B cell (primary cell): ENCODE measurements around the gene AREL1. TPM values are rescaled to one million over a fixed set of nuclear protein-coding genes. Genes with fewer than 3 reads are reported as not detected.
"Not testable (repeated sequence)": the region's sequence is repeated elsewhere in the genome, so short reads cannot be mapped to it uniquely, and the experiment has no call there.

Experiments used
- ATAC-seq: fragments of 200-7000 bp; cut with Tn5 transposase; one replicate; pipeline ENCODE4 v1.10.0; 2021; ENCODE audit warnings: low read depth, mild to moderate bottlenecking, moderate number of reproducible peaks, moderate library complexity
- CTCF ChIA-PET: fragments of 350-600 bp; sonication (Branson Sonifier 250); formaldehyde crosslinking; loops from one replicate; lab custom pipeline; 2021; ENCODE audit warnings: antibody characterized with exemption, inconsistent platforms; lab: Charles Lee
- POLR2A ChIA-PET: fragments of 350-600 bp; sonication (Branson Sonifier 250); formaldehyde crosslinking; loops from one replicate; lab custom pipeline; 2021; ENCODE audit warnings: antibody characterized with exemption; lab: Charles Lee
- DNase-seq: peaks from one replicate; pipeline ENCODE4 v3.0.0; 2013
- H2AFZ ChIP-seq: 2 replicates; pipeline ENCODE4 v1.6.1; 2012; ENCODE audit warnings: mild to moderate bottlenecking, low read depth, low read length; ENCODE audit not compliant: insufficient read depth, poor library complexity, severe bottlenecking
- H3K27ac ChIP-seq, 2 donors: 1 replicate in 1 of 2; 2 replicates in 1 of 2; pipeline ENCODE4 v1.5.1; 2012 to 2013; ENCODE audit warnings: low read length in 2 of 2, mild to moderate bottlenecking in 2 of 2, moderate library complexity in 1 of 2
- H3K27me3 ChIP-seq, 4 experiments: fragments of 200-600 bp in 1 of 4; sonication (generic) in 1 of 4; replicated peaks in 1 of 4; 1 replicate in 2 of 4; 2 replicates in 2 of 4; pipeline versions ENCODE4 v1.6.1 to v1.7.0; 2013 to 2016; ENCODE audit warnings: low read length in 3 of 4, mild to moderate bottlenecking in 2 of 4, mixed read lengths in 1 of 4, moderate library complexity in 1 of 4; ENCODE audit not compliant: insufficient read depth in 4 of 4, control insufficient read depth in 3 of 4; ENCODE audit errors: control extremely low read depth in 1 of 4
- H3K36me3 ChIP-seq, 2 experiments: replicated peaks in 1 of 2; 1 replicate in 1 of 2; 2 replicates in 1 of 2; pipeline versions ENCODE4 v1.6.1 to v1.7.1; 2013; ENCODE audit warnings: low read length in 1 of 2; ENCODE audit not compliant: insufficient read depth in 2 of 2, control insufficient read depth in 1 of 2; ENCODE audit errors: control extremely low read depth in 1 of 2, extremely low read depth in 1 of 2
- H3K4me1 ChIP-seq, 2 donors: fragments of 200-600 bp in 1 of 2; sonication (generic) in 1 of 2; 1 replicate in 1 of 2; 2 replicates in 1 of 2; pipeline versions ENCODE4 v1.5.1 to v1.6.1; 2013 to 2017; ENCODE audit warnings: low read length in 2 of 2; ENCODE audit not compliant: control insufficient read depth in 2 of 2, insufficient read depth in 2 of 2
- H3K4me2 ChIP-seq: replicated peaks from 2 replicates; pipeline ENCODE3; 2012; ENCODE audit warnings: mild to moderate bottlenecking, low read depth, low read length; ENCODE audit not compliant: poor library complexity, severe bottlenecking
- H3K4me3 ChIP-seq, 5 experiments: fragments of 200-600 bp in 1 of 5; sonication (generic) in 1 of 5; 1 replicate in 3 of 5; 2 replicates in 2 of 5; pipeline versions ENCODE4 v1.5.1 to v1.7.0; 2011 to 2016; ENCODE audit warnings: low read length in 4 of 5, mild to moderate bottlenecking in 4 of 5, low read depth in 2 of 5, control low read depth in 1 of 5, moderate library complexity in 1 of 5; ENCODE audit not compliant: insufficient read depth in 1 of 5; ENCODE audit errors: control extremely low read depth in 1 of 5, extremely low read depth in 1 of 5
- H3K79me2 ChIP-seq: fragments of 200-600 bp; sonication (generic); one replicate; pipeline ENCODE4 v1.6.0; 2016; ENCODE audit warnings: low read length; ENCODE audit not compliant: control insufficient read depth, insufficient read depth
- H3K9ac ChIP-seq: fragments of 200-600 bp; sonication (generic); 2 replicates; pipeline ENCODE4 v1.6.1; 2017; ENCODE audit warnings: mild to moderate bottlenecking, low read length, moderate library complexity
- H3K9me3 ChIP-seq, 3 donors: one replicate each; pipeline versions ENCODE4 v1.6.1 to v1.7.1; 2013; ENCODE audit warnings: low read length in 2 of 3; ENCODE audit not compliant: control insufficient read depth in 2 of 3, insufficient read depth in 1 of 3; ENCODE audit errors: control extremely low read depth in 1 of 3
- H4K20me1 ChIP-seq: 2 replicates; pipeline ENCODE4 v1.6.0; 2012; ENCODE audit warnings: mild to moderate bottlenecking, low read length; ENCODE audit not compliant: insufficient read depth, control insufficient read depth, poor library complexity, severe bottlenecking
- H3K27ac Mint-ChIP-seq: one replicate; pipeline ENCODE4 v1.8.0; 2021; ENCODE audit warnings: mixed read lengths
- H3K27me3 Mint-ChIP-seq: one replicate; pipeline ENCODE4 v1.8.0; 2021; ENCODE audit warnings: mixed read lengths
- H3K4me1 Mint-ChIP-seq: one replicate; pipeline ENCODE4 v1.8.0; 2021; ENCODE audit warnings: mixed read lengths
- H3K4me3 Mint-ChIP-seq: one replicate; pipeline ENCODE4 v1.8.0; 2021; ENCODE audit warnings: mixed read lengths
- H3K9me3 Mint-ChIP-seq: one replicate; pipeline ENCODE4 v1.8.0; 2022; ENCODE audit warnings: mixed read lengths; ENCODE audit not compliant: insufficient read depth
- CTCF ChIP-seq: fragments of 200-600 bp; IDR thresholded peaks from one replicate; pipeline ENCODE4 v1.8.0; 2022; ENCODE audit warnings: antibody characterized with exemption, mild to moderate bottlenecking
- EZH2 ChIP-seq: IDR thresholded peaks from 2 replicates; pipeline ENCODE4 v1.6.1; 2012; ENCODE audit warnings: borderline replicate concordance, low read depth, mild to moderate bottlenecking, moderate library complexity, low read length; ENCODE audit not compliant: insufficient read depth, poor library complexity, severe bottlenecking
- WGBS: methylation state at CpG from one replicate; pipeline ENCODE4 v1.1.5; 2013; ENCODE audit warnings: missing lambda C conversion rate; ENCODE audit not compliant: insufficient coverage; 5-methylcytosine and 5-hydroxymethylcytosine counted together
- intact Hi-C: fragments of 100-400 bp; cut with micrococcal nuclease; formaldehyde crosslinking; loops from one replicate; pipeline ENCODE4 v1.10.0; 2022
- polyA minus RNA-seq: library from RNA; depleted of rRNA, polyadenylated mRNA; stranded (reverse); fragments of >200 nt; gene quantifications from 2 replicates; pipeline ENCODE4 v1.2.3, GENCODE V29; 2012
- polyA plus RNA-seq: library from polyadenylated mRNA; depleted of rRNA; stranded (reverse); fragments of >200 nt; gene quantifications from 2 replicates; pipeline ENCODE4 v1.2.3, GENCODE V29; 2012
- total RNA-seq, 2 donors: library from RNA; stranded (reverse); fragments of 120-200 nt in 1 of 2; gene quantifications; 1 replicate in 1 of 2; 2 replicates in 1 of 2; pipeline versions ENCODE4 v1.2.3 to v1.2.4, GENCODE V29; 2013 to 2022

AREL1 gene
- 39.4 and 44.4 TPM in 2 replicates for total RNA-seq
- 25.7 TPM for total RNA-seq (2013)
- polyA plus RNA-seq, result 19.2 and 20.7 TPM in 2 replicates
- polyA minus RNA-seq, result 35.8 and 53.2 TPM in 2 replicates

GRCh38 chr14:74712499-74713394, at the start of gene AREL1, which contains the start of gene FCF1:
AREL1 (minus strand) TSS chr14:74713080; CDS start chr14:74685615, 27,465 bp downstream.
FCF1 (plus strand) TSS chr14:74713144; CDS start chr14:74713198, 54 bp downstream.
- Mint-ChIP-seq H3K4me3 (peak within 1 kb of the TSS; percentile 88), H3K27me3 (no peaks in the 10 kb centered on the region), H3K27ac (peak within 1 kb of the TSS; percentile 85), H3K9me3 (no peaks in the 10 kb centered on the region), H3K4me1 (peaks cover 38% of the 10 kb centered on the region)
- Histone ChIP-seq H3K36me3 (peaks cover 3 to 21% of the 10 kb centered on the region in 2 experiments), H3K4me3 (peak within 1 kb of the TSS; percentile 64 to 97 (median 87)), H3K4me1 (peaks cover 18 to 20% of the 10 kb centered on the region in 2 donors), H3K27ac (peak within 1 kb of the TSS; percentile 83 to 90), H4K20me1 (no peaks in the 10 kb centered on the region), H3K79me2 (peaks cover 64% of the 10 kb centered on the region), H3K27me3 (no peaks in the 10 kb centered on the region), H3K4me2 (peak within 1 kb of the TSS; percentile 86), H2AFZ (peak within 1 kb of the TSS; percentile 82), H3K9ac (peak within 1 kb of the TSS; percentile 86), H3K9me3 (no peaks in the 10 kb centered on the region)
- TF ChIP-seq EZH2 (no peak), CTCF (no peak)
- DNase-seq, result peak; percentile 91
- intact Hi-C loops, result loop anchor here (1.0 to 5.0 kb wide), 6 partner anchors 51 to 694 kb away; partner anchors contain the start of genes ABCD4, BBOF1, EIF2B2 and ENTPD5
- ChIA-PET POLR2A (interaction anchor here (0.6 to 1.4 kb wide), 2 partner anchors 51 to 948 kb away, joined by 3 to 8 read pairs; partner anchors contain the start of genes TTLL5 and YLPM1), CTCF (interaction anchor here (1.4 to 1.8 kb wide), 2 partner anchors 51 to 101 kb away, joined by 4 to 7 read pairs; partner anchors contain the start of genes LTBP2 and YLPM1)
- WGBS, result 0% methylated on average over 14 of the region's 31 CpGs
- peak; percentile 94 for ATAC-seq

- H4K20me1 ChIP-seq, H3K4me2 ChIP-seq, H3K4me3 Mint-ChIP-seq, H3K9me3 ChIP-seq, ATAC-seq, H3K9me3 Mint-ChIP-seq, H3K4me3 ChIP-seq, CTCF ChIA-PET, H2AFZ ChIP-seq, H3K9ac ChIP-seq, intact Hi-C loops, H3K27me3 Mint-ChIP-seq, H3K36me3 ChIP-seq, H3K27ac Mint-ChIP-seq, POLR2A ChIA-PET, H3K4me1 ChIP-seq, H3K27ac ChIP-seq, H3K27me3 ChIP-seq, DNase-seq: not testable (repeated sequence)
- H3K4me1 Mint-ChIP-seq, result peaks cover 10% of the 10 kb centered on the region
- no CpG with 5 or more reads among the region's 5 CpGs for WGBS
- H3K79me2 ChIP-seq, result peaks cover 23% of the 10 kb centered on the region
These were observed 45.6 kb upstream of the AREL1 start for GRCh38 chr14:74758505-74758904.
